ENCODE measurements around the gene OMP. TPM values are rescaled to one million over a fixed set of nuclear protein-coding genes. Genes with fewer than 3 reads are reported as not detected.

Gene OMP
- total and polyA plus RNA-seq, 2 of the 4 experiments (the other 2 are of a cell fraction), result 0.27 TPM; not detected in 1

DNA sequence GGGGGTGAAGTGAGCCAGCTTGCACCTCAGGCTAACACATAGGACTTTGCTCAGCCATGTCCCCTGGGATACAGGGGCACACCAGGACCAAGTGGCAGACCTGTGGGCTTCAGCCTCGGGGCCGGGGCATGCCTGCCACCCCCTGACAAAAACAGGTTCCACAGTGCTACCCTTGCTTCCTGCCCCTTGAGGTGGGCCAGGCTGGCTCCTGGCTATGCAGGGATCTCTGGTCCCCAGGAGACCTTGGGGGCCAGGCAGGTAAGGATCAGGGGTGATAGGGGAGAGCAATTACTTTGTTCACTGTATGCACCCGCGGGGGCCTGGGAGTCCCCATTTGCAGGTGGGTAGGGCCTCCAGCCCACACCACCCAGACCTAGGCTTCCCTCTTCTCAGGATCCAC, 23.1 kb downstream of the OMP start:
- no peak for ATAC-seq (ENCODE audit: low read depth)
- Histone ChIP-seq H3K4me1 (ENCODE audit: control insufficient read depth, insufficient read depth, low read length) (peaks cover 6% of the 10 kb centered on the region; the same call in 1 of the 2 replicates), H3K4me3 (ENCODE audit: insufficient read depth, low read depth, low read length) (no peak overlapping the region), H4K8ac (ENCODE audit: low read depth in 2 of 2, low read length in 2 of 2) (no peak overlapping the region), H3K56ac (ENCODE audit: extremely low read depth, insufficient read depth, low read length) (no peak overlapping the region), H3K23ac (ENCODE audit: low read depth, low read length) (no peak overlapping the region), H3K27ac (ENCODE audit: insufficient read depth, low read length) (no peak overlapping the region), H4K91ac (ENCODE audit: insufficient read depth, low read depth, low read length) (no peak overlapping the region), H4K5ac (ENCODE audit: low read depth, low read length) (no peak overlapping the region), H3K4me2 (ENCODE audit: low read depth, low read length) (no peak overlapping the region), H3K27me3 (ENCODE audit: control insufficient read depth, insufficient read depth, low read length) (no peaks in the 10 kb centered on the region), H2AK9ac (replicated peaks; ENCODE audit: low read depth, low read length, poor library complexity) (no peak overlapping the region), H3K9me1 (ENCODE audit: insufficient read depth, low read length) (no peaks in the 10 kb centered on the region), H2AK5ac (ENCODE audit: low read depth, low read length) (no peak overlapping the region), H2BK15ac (ENCODE audit: low read depth, low read length) (no peak overlapping the region), H3K79me1 (ENCODE audit: low read depth in 1 of 2, low read length in 2 of 2) (no peaks in the 10 kb centered on the region), H3K36me3 (ENCODE audit: control insufficient read depth, insufficient read depth, low read length) (peaks cover 14% of the 10 kb centered on the region; the same call in 1 of the 2 replicates), H3K4ac (ENCODE audit: low read depth, low read length) (no peak overlapping the region), H2BK20ac (ENCODE audit: low read depth, low read length) (no peak overlapping the region), H3K14ac (replicated peaks; ENCODE audit: low read depth, low read length) (no peak overlapping the region), H2BK5ac (ENCODE audit: low read depth, low read length, poor library complexity, severe bottlenecking) (no peak overlapping the region), H4K20me1 (ENCODE audit: insufficient read depth, low read length) (no peaks in the 10 kb centered on the region), H2BK120ac (ENCODE audit: low read depth, low read length) (no peak overlapping the region), H2AFZ (replicated peaks; ENCODE audit: low read length, poor library complexity) (no peak overlapping the region), H3K9ac (ENCODE audit: low read depth, low read length) (no peak overlapping the region), H3K9me3 (ENCODE audit: control insufficient read depth, insufficient read depth, low read length) (no peaks in the 10 kb centered on the region), H3K18ac (ENCODE audit: low read depth, low read length) (no peak overlapping the region)
- no peak for TF ChIP-seq CEBPB (IDR thresholded peaks at IDR 0.05; ENCODE audit: low read depth, low read length)
- TF ChIP-seq BHLHE40 (IDR thresholded peaks at IDR 0.05; ENCODE audit: low read depth, low read length), result no peak
- TF ChIP-seq, protein P1, sequence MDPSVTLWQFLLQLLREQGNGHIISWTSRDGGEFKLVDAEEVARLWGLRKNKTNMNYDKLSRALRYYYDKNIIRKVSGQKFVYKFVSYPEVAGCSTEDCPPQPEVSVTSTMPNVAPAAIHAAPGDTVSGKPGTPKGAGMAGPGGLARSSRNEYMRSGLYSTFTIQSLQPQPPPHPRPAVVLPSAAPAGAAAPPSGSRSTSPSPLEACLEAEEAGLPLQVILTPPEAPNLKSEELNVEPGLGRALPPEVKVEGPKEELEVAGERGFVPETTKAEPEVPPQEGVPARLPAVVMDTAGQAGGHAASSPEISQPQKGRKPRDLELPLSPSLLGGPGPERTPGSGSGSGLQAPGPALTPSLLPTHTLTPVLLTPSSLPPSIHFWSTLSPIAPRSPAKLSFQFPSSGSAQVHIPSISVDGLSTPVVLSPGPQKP (IDR thresholded peaks at IDR 0.05; ENCODE audit: borderline replicate concordance, low read depth, low read length), result no peak
- no peak for TF ChIP-seq MAZ (IDR thresholded peaks at IDR 0.05; ENCODE audit: borderline replicate concordance, low read depth, low read length)
- no peak for TF ChIP-seq MXI1 (IDR thresholded peaks at IDR 0.05; ENCODE audit: borderline replicate concordance, low read depth, low read length)
- no peak for TF ChIP-seq RCOR1 (IDR thresholded peaks at IDR 0.05; ENCODE audit: insufficient replicate concordance, low read length)
- TF ChIP-seq SMC3 (IDR thresholded peaks at IDR 0.05; ENCODE audit: low read depth, low read length), result no peak
- TF ChIP-seq NFE2L2 (IDR thresholded peaks at IDR 0.05; ENCODE audit: low read depth, low read length), result no peak
- TF ChIP-seq, protein P2, sequence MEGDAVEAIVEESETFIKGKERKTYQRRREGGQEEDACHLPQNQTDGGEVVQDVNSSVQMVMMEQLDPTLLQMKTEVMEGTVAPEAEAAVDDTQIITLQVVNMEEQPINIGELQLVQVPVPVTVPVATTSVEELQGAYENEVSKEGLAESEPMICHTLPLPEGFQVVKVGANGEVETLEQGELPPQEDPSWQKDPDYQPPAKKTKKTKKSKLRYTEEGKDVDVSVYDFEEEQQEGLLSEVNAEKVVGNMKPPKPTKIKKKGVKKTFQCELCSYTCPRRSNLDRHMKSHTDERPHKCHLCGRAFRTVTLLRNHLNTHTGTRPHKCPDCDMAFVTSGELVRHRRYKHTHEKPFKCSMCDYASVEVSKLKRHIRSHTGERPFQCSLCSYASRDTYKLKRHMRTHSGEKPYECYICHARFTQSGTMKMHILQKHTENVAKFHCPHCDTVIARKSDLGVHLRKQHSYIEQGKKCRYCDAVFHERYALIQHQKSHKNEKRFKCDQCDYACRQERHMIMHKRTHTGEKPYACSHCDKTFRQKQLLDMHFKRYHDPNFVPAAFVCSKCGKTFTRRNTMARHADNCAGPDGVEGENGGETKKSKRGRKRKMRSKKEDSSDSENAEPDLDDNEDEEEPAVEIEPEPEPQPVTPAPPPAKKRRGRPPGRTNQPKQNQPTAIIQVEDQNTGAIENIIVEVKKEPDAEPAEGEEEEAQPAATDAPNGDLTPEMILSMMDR (conservative IDR thresholded peaks at IDR 0.05; ENCODE audit: low read depth, low read length), result no peak
- TF ChIP-seq CHD1 (IDR thresholded peaks at IDR 0.05; ENCODE audit: low read depth, low read length), result no peak
- TF ChIP-seq RAD21 (IDR thresholded peaks at IDR 0.05; ENCODE audit: low read length), result no peak
- TF ChIP-seq POLR2A (IDR thresholded peaks at IDR 0.05; ENCODE audit: low read depth, low read length), result no peak
- no peak for TF ChIP-seq RFX5 (IDR thresholded peaks at IDR 0.05; ENCODE audit: low read depth, low read length)
- TF ChIP-seq FOS (IDR thresholded peaks at IDR 0.05; ENCODE audit: low read depth, low read length), result no peak
- TF ChIP-seq USF2 (IDR thresholded peaks at IDR 0.05; ENCODE audit: low read depth, low read length), result no peak
- TF ChIP-seq MAFK (IDR thresholded peaks at IDR 0.05; ENCODE audit: low read depth, low read length), result no peak
- no TSS peak for BruUV-seq (replicated peaks)
- ChIA-PET POLR2A (ENCODE audit: unreplicated experiment) (no interaction called here), CTCF (no interaction called here)
- intact Hi-C loops (cut with micrococcal nuclease), result no loop called here
- dilution Hi-C loops (cut with HindIII; ENCODE audit: low sequenced_read_pairs, unreplicated experiment), result no loop called here
- in situ Hi-C loops (cut with MboI; ENCODE audit: low sequenced_read_pairs), result loop anchor here (5.0 to 10.0 kb wide), 2 partner anchors 59 to 422 kb away; no protein-coding TSS in a partner anchor
- WGBS, 2 experiments (ENCODE audit: extremely low coverage in 2 of 2, insufficient read length in 1 of 2), result 100% methylated on average over 1 of the region's 4 CpGs; no CpG with 5 or more reads in 1 of the 2 experiments
- no peak for DNase-seq

All from IMR-90 (cell line).